ENCODE results near the gene RFK. TPM values are rescaled to one million over a fixed set of nuclear protein-coding genes. Genes with fewer than 3 reads are reported as not detected.

Gene RFK
- total RNA-seq, 1 donor from 2014 or later: 8.9 TPM

DNA sequence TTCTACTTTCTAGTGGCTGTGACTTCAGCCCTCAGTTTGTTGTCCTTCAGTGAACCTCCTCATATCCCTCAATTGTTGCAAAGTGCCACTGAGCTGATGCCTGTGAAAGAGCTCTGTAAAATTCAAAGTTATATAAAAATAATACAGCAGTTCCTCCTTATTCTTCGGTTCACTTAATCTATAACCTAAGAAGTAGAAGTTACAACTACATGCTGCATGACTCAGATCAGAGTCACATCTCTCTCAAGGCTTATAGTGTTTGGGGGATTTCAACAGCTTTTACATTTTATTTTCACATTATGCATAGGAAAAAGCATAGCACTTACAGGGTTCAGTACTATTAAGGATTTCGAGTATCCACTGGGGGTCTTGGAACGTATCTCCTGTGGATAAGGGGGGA lies 39.6 kb upstream of the RFK start:
- no peaks in the 10 kb centered on the region for H3K9me3 ChIP-seq
- H3K4me1 ChIP-seq: no peaks in the 10 kb centered on the region
- no peak for DNase-seq (ENCODE audit: low spot score in 2 of 2)
- no peak overlapping the region for H3K27ac ChIP-seq
- no peaks in the 10 kb centered on the region for H3K36me3 ChIP-seq
- TF ChIP-seq, protein P1, sequence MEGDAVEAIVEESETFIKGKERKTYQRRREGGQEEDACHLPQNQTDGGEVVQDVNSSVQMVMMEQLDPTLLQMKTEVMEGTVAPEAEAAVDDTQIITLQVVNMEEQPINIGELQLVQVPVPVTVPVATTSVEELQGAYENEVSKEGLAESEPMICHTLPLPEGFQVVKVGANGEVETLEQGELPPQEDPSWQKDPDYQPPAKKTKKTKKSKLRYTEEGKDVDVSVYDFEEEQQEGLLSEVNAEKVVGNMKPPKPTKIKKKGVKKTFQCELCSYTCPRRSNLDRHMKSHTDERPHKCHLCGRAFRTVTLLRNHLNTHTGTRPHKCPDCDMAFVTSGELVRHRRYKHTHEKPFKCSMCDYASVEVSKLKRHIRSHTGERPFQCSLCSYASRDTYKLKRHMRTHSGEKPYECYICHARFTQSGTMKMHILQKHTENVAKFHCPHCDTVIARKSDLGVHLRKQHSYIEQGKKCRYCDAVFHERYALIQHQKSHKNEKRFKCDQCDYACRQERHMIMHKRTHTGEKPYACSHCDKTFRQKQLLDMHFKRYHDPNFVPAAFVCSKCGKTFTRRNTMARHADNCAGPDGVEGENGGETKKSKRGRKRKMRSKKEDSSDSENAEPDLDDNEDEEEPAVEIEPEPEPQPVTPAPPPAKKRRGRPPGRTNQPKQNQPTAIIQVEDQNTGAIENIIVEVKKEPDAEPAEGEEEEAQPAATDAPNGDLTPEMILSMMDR (IDR thresholded peaks at IDR 0.05): no peak
- H3K4me3 ChIP-seq: no peak overlapping the region
- intact Hi-C loops (cut with DNase I): no loop called here
- no peaks in the 10 kb centered on the region for H3K27me3 ChIP-seq

DNA sequence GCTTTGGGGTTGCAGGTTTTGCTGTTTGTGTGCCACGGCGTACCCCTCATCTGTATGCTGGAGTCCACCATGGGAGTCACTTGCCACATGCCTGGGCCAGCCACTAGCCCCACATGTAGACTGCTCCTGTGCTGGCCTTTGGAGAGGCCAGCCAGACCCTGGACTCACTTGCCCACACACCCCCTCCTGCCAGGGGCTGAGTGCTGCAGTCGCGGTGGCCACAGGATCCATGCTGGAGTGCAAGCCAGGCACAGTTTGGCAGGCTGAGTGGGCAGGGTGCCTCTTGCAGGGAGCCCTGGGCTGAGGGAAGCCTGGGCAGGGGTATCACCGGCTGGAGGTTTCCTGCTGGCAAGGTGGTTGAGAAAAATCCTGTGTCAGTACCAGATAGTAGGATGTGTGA lies 39.2 kb upstream of the RFK start:
- DNase-seq (ENCODE audit: low spot score in 2 of 2): no peak
- TF ChIP-seq, protein P1 (IDR thresholded peaks at IDR 0.05): no peak
- H3K4me1 ChIP-seq: no peaks in the 10 kb centered on the region
- no peak overlapping the region for H3K27ac ChIP-seq
- H3K4me3 ChIP-seq: no peak overlapping the region
- H3K9me3 ChIP-seq: no peaks in the 10 kb centered on the region
- no peaks in the 10 kb centered on the region for H3K27me3 ChIP-seq
- intact Hi-C loops (cut with DNase I): no loop called here
- no peaks in the 10 kb centered on the region for H3K36me3 ChIP-seq

DNA sequence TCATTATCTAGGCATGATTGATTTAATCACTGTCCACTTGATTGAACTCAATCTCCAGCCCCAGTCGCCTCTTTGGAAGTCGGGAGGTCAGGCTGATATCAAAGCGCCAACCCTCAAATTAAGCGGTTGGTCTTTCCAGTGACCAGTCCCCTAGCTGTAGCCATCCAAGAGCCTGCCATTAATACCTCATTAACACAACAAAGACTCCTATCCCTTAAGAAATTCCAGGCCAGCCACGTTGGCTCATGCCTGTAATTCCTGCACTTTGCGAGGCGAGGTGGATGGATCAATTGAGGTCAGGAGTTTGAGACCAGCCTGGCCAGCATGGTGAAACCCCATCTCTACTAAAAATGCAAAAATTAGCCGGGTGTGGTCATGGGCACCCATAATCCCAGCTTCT lies 37.4 kb upstream of the RFK start:
- no peaks in the 10 kb centered on the region for H3K4me1 ChIP-seq
- H3K27me3 ChIP-seq: no peaks in the 10 kb centered on the region
- H3K9me3 ChIP-seq: no peaks in the 10 kb centered on the region
- H3K36me3 ChIP-seq: no peaks in the 10 kb centered on the region
- TF ChIP-seq, protein P1 (IDR thresholded peaks at IDR 0.05): no peak
- intact Hi-C loops (cut with DNase I): no loop called here
- H3K4me3 ChIP-seq: no peak overlapping the region
- DNase-seq (ENCODE audit: low spot score in 2 of 2): no peak
- no peak overlapping the region for H3K27ac ChIP-seq

DNA sequence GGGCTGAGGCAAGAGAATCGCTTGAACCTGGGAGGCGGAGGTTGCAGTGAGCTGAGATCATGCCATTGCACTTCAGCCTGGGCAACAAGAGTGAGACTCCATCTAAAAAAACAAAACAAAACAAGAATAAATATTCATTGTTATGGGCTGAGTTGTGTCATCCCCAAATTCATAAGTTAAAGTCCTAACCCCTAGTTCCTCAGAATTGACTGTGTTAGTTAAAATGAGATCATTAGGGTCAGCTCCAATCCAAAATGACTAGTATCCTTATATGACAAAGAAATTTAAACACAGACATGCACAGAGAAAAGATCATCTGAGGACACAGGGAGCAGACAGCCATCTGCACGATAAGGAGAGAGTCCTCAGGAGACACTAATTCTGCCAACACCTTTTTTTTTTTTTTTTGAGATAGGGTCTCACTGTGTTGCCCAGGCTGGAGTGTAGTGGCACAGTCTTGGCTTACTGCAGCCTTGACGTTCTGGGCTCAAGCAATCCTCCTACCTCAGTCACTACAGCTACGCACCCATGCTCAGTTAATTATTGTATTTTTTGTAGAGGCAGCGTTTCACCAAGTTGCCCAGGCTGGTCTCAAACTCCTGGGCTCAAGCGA lies 32.7 kb upstream of the RFK start:
- Histone ChIP-seq H3K4me3 (no peak overlapping the region), H3K9me3 (no peaks in the 10 kb centered on the region), H3K27me3 (no peaks in the 10 kb centered on the region), H3K36me3 (no peaks in the 10 kb centered on the region), H3K4me1 (no peaks in the 10 kb centered on the region), H3K27ac (no peak overlapping the region)
- TF ChIP-seq, protein P1 (IDR thresholded peaks at IDR 0.05): no peak
- no peak for DNase-seq (ENCODE audit: low spot score in 2 of 2)
- intact Hi-C loops (cut with DNase I): no loop called here

DNA sequence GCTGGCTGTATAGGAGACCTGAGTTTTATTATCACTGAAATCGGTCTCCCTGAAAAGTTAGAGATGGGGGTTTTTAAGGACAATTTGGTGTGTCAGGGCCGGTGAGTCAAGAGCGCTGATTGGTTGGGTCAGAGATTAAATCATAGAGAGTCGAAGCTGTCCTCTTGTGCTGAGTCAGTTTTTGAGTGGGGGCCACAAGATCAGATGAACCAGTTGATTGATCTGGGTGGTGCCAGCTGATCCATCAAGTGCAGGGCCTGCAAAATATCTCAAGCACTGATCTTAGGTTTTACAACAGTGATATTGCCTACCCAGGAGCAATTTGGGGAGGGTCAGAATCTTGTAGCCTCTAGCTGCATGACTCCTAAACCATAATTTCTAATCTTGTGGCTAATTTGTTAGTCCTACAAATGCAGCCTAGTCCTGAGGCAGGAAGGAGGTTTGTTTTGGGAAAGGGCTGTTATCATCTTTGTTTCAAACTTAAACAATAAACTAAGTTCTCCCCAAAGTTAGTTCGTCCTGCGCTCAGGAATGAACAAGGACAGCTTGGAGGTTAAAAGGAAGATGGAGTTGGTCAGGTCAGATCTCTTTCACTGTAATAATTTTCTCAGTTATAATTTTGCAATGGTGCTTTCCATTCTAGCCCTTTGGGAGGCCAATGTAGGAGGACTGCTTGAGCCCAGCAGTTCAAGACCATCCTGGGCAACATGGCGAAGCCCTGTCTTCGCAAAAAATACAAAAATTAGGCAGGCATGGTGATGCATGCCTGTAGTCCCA lies 31.6 kb upstream of the RFK start:
- no peaks in the 10 kb centered on the region for H3K27me3 ChIP-seq
- H3K27ac ChIP-seq: no peak overlapping the region
- H3K9me3 ChIP-seq: no peaks in the 10 kb centered on the region
- no peaks in the 10 kb centered on the region for H3K36me3 ChIP-seq
- H3K4me3 ChIP-seq: no peak overlapping the region
- intact Hi-C loops (cut with DNase I): no loop called here
- DNase-seq (ENCODE audit: low spot score in 2 of 2): no peak
- H3K4me1 ChIP-seq: no peaks in the 10 kb centered on the region
- TF ChIP-seq, protein P1 (IDR thresholded peaks at IDR 0.05): no peak

All from ascending aorta (tissue), 2 donors.